Mesendoderm (in vitro differentiated cells): ENCODE measurements around the gene TIMD4.

ENCODE experiments used
- DNase-seq: peaks from one replicate; pipeline ENCODE4 v3.0.0; 2013
- H2AK5ac ChIP-seq: 2 replicates; pipeline ENCODE4 v1.6.1; 2013; ENCODE audit warnings: low read length, inconsistent platforms
- H2BK120ac ChIP-seq: 2 replicates; pipeline ENCODE4 v1.6.1; 2013; ENCODE audit warnings: low read depth, mild to moderate bottlenecking, low read length, moderate library complexity, mixed read lengths
- H2BK15ac ChIP-seq: replicated peaks from 2 replicates; pipeline ENCODE4 v1.6.1; 2013; ENCODE audit warnings: low read depth, mild to moderate bottlenecking, moderate library complexity
- H2BK5ac ChIP-seq: 2 replicates; pipeline ENCODE4 v1.6.1; 2013; ENCODE audit warnings: low read length, inconsistent platforms
- H3K18ac ChIP-seq: 2 replicates; pipeline ENCODE4 v1.6.1; 2013; ENCODE audit warnings: mild to moderate bottlenecking, low read length, mixed read lengths
- H3K23ac ChIP-seq: one replicate; pipeline ENCODE4 v1.6.1; 2013; ENCODE audit warnings: low read length
- H3K27ac ChIP-seq: 2 replicates; pipeline ENCODE4 v1.5.1; 2013; ENCODE audit warnings: low read depth, mild to moderate bottlenecking, inconsistent platforms, low read length, moderate library complexity
- H3K27me3 ChIP-seq: 2 replicates; pipeline ENCODE4 v1.6.1; 2013; ENCODE audit warnings: low read length, control low read depth, mild to moderate bottlenecking, inconsistent platforms; ENCODE audit not compliant: insufficient read depth, poor library complexity
- H3K36me3 ChIP-seq: 2 replicates; pipeline ENCODE4 v1.6.1; 2013; ENCODE audit warnings: low read length, inconsistent platforms; ENCODE audit not compliant: control insufficient read depth, insufficient read depth
- H3K4ac ChIP-seq: one replicate; pipeline ENCODE4 v1.6.1; 2013; ENCODE audit warnings: low read depth, mild to moderate bottlenecking, low read length, moderate library complexity
- H3K4me1 ChIP-seq: 2 replicates; pipeline ENCODE4 v1.6.1; 2013; ENCODE audit warnings: low read depth, low read length, inconsistent platforms; ENCODE audit not compliant: control insufficient read depth
- H3K4me2 ChIP-seq: 2 replicates; pipeline ENCODE4 v1.6.1; 2013; ENCODE audit warnings: low read length
- H3K4me3 ChIP-seq: 2 replicates; pipeline ENCODE4 v1.5.1; 2013; ENCODE audit warnings: mild to moderate bottlenecking, low read length
- H3K56ac ChIP-seq: one replicate; pipeline ENCODE4 v1.6.1; 2013; ENCODE audit warnings: low read length
- H3K79me1 ChIP-seq: 2 replicates; pipeline ENCODE4 v1.6.1; 2013; ENCODE audit warnings: low read length, inconsistent platforms
- H3K79me2 ChIP-seq: 2 replicates; pipeline ENCODE4 v1.6.1; 2013; ENCODE audit warnings: mild to moderate bottlenecking, low read length; ENCODE audit not compliant: control insufficient read depth, insufficient read depth
- H3K9ac ChIP-seq: 2 replicates; pipeline ENCODE4 v1.6.1; 2013; ENCODE audit warnings: low read length, inconsistent platforms
- H4K5ac ChIP-seq: one replicate; pipeline ENCODE4 v1.6.1; 2013; ENCODE audit warnings: low read length
- H4K8ac ChIP-seq: one replicate; pipeline ENCODE4 v1.6.1; 2013; ENCODE audit warnings: low read depth, mild to moderate bottlenecking, control low read depth, low read length, moderate library complexity
- WGBS: extraction: QIAGEN DNeasy Blood & Tissue Kit; methylation state at CpG from one replicate; pipeline ENCODE4 v1.1.7; 2013; ENCODE audit warnings: low lambda C conversion rate, missing lambda C conversion rate; ENCODE audit not compliant: insufficient coverage; ENCODE audit errors: extremely low coverage; 5-methylcytosine and 5-hydroxymethylcytosine counted together

Gene TIMD4

DNA sequence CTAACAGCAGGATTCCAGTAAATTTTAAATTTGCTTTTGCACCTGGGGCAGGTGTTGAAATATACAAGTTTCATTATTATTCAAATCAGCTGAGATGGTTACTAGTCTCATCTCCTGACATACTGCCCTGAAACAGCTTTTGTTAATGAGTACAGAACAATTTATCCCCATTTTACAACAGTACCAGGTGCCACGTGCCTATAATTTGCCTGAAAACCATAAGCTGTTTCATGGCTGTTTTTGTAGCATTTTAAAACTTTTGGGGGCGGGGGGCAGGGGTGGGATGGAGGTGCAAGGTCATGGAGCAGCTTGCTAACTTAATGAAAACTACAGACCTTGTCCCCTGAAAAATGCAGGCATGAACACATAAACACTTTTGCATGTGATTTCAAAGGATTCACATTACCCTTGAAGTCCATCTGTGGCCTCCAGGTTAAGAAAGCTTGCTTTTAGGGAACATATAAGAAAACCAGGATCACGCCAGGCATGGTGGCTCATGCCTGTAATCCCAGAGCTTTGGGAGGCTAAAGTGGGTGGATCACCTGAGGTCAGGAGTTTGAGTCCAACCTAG, 42.1 kb downstream of the TIMD4 start:
- Histone ChIP-seq H4K8ac (no peak overlapping the region), H3K4me2 (no peak overlapping the region), H3K79me1 (no peaks in the 10 kb centered on the region), H3K79me2 (no peaks in the 10 kb centered on the region), H2BK120ac (no peak overlapping the region), H3K4me3 (no peak overlapping the region), H2BK5ac (no peak overlapping the region), H3K4me1 (no peaks in the 10 kb centered on the region), H2BK15ac (no peak overlapping the region), H2AK5ac (no peak overlapping the region), H3K4ac (no peak overlapping the region), H3K18ac (no peak overlapping the region), H3K27ac (no peak overlapping the region), H3K9ac (no peak overlapping the region), H3K36me3 (no peaks in the 10 kb centered on the region), H3K27me3 (no peaks in the 10 kb centered on the region), H3K56ac (no peak overlapping the region), H3K23ac (no peak overlapping the region), H4K5ac (no peak overlapping the region)
- WGBS = no CpG with 5 or more reads among the region's 3 CpGs
- no peak for DNase-seq

DNA sequence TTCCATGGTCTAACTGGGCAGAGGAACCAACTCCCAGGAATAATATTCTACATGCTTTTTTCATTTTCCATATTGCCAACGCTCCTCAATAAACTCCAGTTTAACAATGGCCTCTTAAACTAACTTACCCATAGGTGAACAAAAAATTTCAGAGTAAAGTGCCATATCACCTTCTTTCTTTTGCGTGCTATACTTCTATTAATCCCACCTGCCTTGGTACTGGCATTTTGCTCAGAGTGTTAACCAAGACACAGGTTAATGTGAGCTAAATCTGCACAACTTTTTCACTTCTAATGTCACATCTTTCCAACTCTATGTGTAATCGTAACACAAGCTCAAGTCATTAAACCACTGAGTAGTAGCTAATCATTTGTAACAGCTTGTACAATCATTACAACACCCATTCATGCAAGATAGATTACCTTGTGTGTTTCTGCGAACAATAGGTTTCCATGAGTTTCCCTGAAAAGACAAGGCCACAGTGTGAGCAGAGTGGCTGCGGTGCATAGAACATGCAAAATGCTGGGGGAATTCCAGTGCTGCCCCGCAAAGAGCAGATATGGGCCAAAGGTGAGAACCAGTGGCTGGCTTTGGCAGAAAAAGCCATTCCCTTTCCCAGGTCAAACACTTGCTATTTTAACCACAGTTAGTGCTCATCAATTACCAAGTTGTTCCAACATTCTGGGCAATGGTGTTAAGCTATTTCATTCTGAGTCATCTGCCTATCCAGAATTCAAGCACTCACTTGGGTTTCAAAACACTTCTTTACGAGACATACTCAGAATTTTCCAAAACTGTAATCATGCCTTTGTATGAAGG, 42.8 kb downstream of the TIMD4 start:
- DNase-seq = no peak
- Histone ChIP-seq H2BK5ac (no peak overlapping the region), H4K5ac (no peak overlapping the region), H3K79me1 (no peaks in the 10 kb centered on the region), H4K8ac (no peak overlapping the region), H2BK120ac (no peak overlapping the region), H3K36me3 (no peaks in the 10 kb centered on the region), H2AK5ac (no peak overlapping the region), H2BK15ac (no peak overlapping the region), H3K79me2 (no peaks in the 10 kb centered on the region), H3K4me2 (no peak overlapping the region), H3K4me1 (no peaks in the 10 kb centered on the region), H3K9ac (no peak overlapping the region), H3K23ac (no peak overlapping the region), H3K4me3 (no peak overlapping the region), H3K56ac (no peak overlapping the region), H3K27me3 (no peaks in the 10 kb centered on the region), H3K4ac (no peak overlapping the region), H3K27ac (no peak overlapping the region), H3K18ac (no peak overlapping the region)
- WGBS = no CpG with 5 or more reads among the region's 7 CpGs

DNA sequence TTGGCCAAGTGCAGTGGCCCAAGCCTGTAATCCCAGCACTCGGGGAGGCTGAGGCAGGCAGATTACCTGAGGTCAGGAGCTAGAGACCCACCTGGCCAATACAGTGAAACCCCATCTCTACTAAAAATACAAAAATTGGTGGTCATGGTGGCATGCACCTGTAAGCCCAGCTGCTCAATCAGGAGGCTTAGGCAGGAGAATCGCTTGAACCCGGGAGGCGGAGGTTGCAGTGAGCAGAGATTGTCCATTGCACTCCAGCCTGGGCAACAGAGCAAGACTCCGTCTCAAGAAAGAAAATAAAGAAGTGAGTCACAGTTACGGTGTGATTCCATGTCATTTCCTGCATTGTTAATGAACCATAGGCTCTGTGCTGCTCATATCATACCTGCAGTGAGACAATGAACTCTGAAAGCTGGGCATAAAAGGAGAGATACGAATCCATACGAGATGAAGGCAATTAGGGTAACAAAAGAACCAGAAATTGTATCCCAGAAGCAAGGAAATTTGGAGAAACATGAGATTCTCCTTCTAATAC, 44.6 kb downstream of the TIMD4 start:
- H2BK120ac ChIP-seq = no peak overlapping the region
- peaks cover 9% of the 10 kb centered on the region for H3K4me1 ChIP-seq
- H3K4me3 ChIP-seq = no peak overlapping the region
- H3K79me2 ChIP-seq = no peaks in the 10 kb centered on the region
- WGBS = no CpG with 5 or more reads among the region's 8 CpGs
- H3K4me2 ChIP-seq = no peak overlapping the region
- no peak overlapping the region for H3K18ac ChIP-seq
- H4K5ac ChIP-seq = no peak overlapping the region
- no peak overlapping the region for H3K23ac ChIP-seq
- no peak overlapping the region for H3K9ac ChIP-seq
- no peak overlapping the region for H2BK15ac ChIP-seq
- H3K36me3 ChIP-seq = no peaks in the 10 kb centered on the region
- no peak overlapping the region for H3K27ac ChIP-seq
- no peak for DNase-seq
- no peak overlapping the region for H2BK5ac ChIP-seq
- H3K4ac ChIP-seq = no peak overlapping the region
- H3K27me3 ChIP-seq = no peaks in the 10 kb centered on the region
- no peak overlapping the region for H4K8ac ChIP-seq
- H3K56ac ChIP-seq = no peak overlapping the region
- no peaks in the 10 kb centered on the region for H3K79me1 ChIP-seq
- H2AK5ac ChIP-seq = no peak overlapping the region

DNA sequence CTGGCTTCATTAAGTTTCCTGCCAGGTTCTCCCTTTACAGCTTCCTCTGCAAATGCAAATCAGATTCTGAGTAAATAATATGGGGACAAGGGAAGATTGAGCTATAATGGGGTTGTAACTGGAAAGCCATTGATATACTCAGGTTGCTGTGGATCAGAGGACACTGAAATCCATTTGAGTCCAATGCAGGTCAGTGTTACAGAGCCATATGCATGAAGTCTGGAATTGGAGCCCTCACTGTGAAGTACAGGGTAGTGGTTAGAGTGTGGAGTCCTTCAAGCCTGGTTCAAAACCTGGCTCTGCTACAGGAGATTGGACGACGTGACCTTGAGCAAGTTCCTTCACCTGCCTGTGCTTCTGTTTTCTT, 48.7 kb downstream of the TIMD4 start:
- Histone ChIP-seq H3K27ac (peak overlapping the region; percentile 66), H3K4me2 (no peak overlapping the region), H3K23ac (no peak overlapping the region), H3K79me1 (no peaks in the 10 kb centered on the region), H2BK15ac (no peak overlapping the region), H3K4ac (peak overlapping the region; percentile 52), H3K56ac (peak overlapping the region; percentile 34), H4K8ac (no peak overlapping the region), H3K9ac (no peak overlapping the region), H3K79me2 (no peaks in the 10 kb centered on the region), H4K5ac (peak overlapping the region; percentile 9), H2BK120ac (peak overlapping the region; percentile 10), H3K4me3 (no peak overlapping the region), H2AK5ac (no peak overlapping the region), H2BK5ac (no peak overlapping the region), H3K4me1 (peaks cover 9% of the 10 kb centered on the region), H3K27me3 (no peaks in the 10 kb centered on the region), H3K18ac (no peak overlapping the region), H3K36me3 (no peaks in the 10 kb centered on the region)
- no CpG with 5 or more reads among the region's 2 CpGs for WGBS
- DNase-seq = no peak

DNA sequence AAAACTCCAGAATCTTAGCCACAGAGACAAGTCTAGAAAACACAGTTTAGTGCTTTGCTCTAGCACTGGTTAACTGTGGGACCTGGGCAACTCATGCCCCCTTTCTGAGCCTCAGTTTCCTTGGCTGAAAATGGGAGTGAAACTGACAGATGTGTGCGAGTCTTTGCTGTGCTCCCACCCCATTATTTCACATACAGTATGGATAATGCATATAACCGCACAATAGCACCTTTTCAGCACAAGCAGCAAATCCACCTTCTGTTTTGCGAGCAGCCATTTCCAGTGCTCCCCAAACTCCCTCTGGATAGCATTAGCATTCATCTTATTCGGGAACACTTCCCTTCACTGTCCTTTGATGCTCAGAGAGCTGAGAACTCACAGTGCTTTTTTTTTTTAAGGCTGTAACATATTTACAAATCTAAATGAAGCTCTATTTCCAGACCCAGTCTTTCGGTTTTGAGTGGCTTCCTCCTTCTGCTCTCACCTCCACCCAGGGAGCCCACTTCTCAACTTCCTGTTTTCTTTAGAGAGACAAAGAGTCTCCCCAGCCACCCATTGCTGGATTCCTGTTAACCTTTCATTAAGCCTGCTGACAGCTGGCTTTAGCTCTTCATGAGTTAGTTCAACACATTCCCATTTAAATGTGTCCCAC, 49.2 kb downstream of the TIMD4 start:
- H3K9ac ChIP-seq = no peak overlapping the region
- H3K27me3 ChIP-seq = no peaks in the 10 kb centered on the region
- peak overlapping the region; percentile 21 for H2BK5ac ChIP-seq
- H4K8ac ChIP-seq = no peak overlapping the region
- H2AK5ac ChIP-seq = peak overlapping the region; percentile 78
- H3K18ac ChIP-seq = peak overlapping the region; percentile 65
- H3K79me2 ChIP-seq = no peaks in the 10 kb centered on the region
- no CpG with 5 or more reads among the region's 5 CpGs for WGBS
- H4K5ac ChIP-seq = peak overlapping the region; percentile 95
- no peak overlapping the region for H3K4me3 ChIP-seq
- no peak overlapping the region for H2BK15ac ChIP-seq
- peak overlapping the region; percentile 4 for H3K4me2 ChIP-seq
- H3K79me1 ChIP-seq = no peaks in the 10 kb centered on the region
- H3K27ac ChIP-seq = peak overlapping the region; percentile 90
- H3K4me1 ChIP-seq = peaks cover 9% of the 10 kb centered on the region
- peak overlapping the region; percentile 10 for H2BK120ac ChIP-seq
- H3K4ac ChIP-seq = peak overlapping the region; percentile 52
- H3K36me3 ChIP-seq = no peaks in the 10 kb centered on the region
- H3K56ac ChIP-seq = peak overlapping the region; percentile 77
- H3K23ac ChIP-seq = no peak overlapping the region
- DNase-seq = peak; percentile 67
